GM19043 (cell line): ENCODE measurements around the gene CDC42BPA.

Source experiments
- ATAC-seq: cut with Tn5 transposase; IDR thresholded peaks from one replicate; pipeline ENCODE4 v1.9.1; 2021; ENCODE audit warnings: low read depth; ENCODE audit not compliant: unreplicated experiment

Gene CDC42BPA

GRCh38 chr1:227215863-227216510, 102.3 kb downstream of the CDC42BPA start:
- ATAC-seq, result no peak

- no peak for ATAC-seq
Observed at GRCh38 chr1:227214207-227214606, 104.1 kb downstream of the CDC42BPA start.

GRCh38 chr1:227213426-227213825, 104.9 kb downstream of the CDC42BPA start:
- no peak for ATAC-seq

DNA sequence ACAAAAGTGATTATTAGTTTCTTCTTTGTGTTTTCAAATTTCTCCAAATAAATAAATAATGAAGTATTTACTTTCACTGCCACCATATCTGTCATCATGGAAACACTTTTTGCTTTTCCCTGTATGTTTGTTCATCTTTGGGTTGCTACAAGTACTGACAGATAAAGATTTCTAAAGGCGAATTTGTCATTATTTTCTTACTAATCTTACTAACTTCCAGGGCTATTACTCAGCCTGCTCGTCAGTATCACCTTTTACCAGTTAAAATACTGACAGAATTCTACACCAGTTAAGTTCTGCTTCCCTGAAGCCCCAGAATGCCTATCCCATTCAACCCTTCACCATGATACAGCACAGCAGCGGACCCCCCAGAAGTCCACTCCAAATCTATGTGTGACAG, 106.1 kb downstream of the CDC42BPA start:
- ATAC-seq, result no peak

- no peak for ATAC-seq
Observed at GRCh38 chr1:227210604-227211003, 107.7 kb downstream of the CDC42BPA start.

GRCh38 chr1:227197064-227197463, 121.2 kb downstream of the CDC42BPA start:
- no peak for ATAC-seq

DNA sequence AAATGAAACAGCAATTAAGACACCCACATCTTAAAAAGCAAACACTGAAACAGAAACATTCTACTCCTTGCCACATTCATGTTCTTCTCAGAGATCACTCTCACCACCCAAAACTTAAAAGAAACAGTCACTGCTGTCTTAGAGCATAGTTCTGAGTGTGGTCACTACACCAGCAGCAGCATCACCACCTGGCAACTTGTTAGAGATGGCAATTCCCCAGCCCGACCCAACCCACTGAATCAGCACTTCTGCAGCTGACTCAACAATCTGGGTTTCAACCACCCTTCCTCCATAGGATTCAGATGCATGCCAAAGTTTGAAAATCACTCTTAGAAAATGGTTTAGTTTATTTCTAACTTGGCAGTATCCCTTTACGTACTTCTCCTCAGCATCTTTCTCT, 126.1 kb downstream of the CDC42BPA start:
- ATAC-seq, result peak; percentile 68

DNA sequence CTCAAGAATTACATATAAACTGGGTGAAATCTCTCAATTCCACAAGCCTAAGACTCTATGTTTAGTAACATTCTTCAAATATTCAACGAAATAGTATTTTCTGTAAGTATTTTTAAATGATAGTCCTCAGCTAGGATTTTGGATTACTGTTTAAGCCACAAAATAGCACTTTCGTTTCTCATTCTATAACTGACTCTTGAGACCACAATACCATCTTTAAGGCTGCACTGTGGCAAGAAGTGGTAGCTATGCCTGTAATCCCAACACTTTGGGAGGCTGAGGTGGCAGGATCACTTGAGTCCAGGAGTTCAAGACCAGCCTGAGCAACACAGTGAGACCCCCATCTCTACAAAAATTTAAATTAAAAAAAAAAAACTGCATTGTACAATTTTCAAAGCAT, 126.7 kb downstream of the CDC42BPA start:
- peak; percentile 62 for ATAC-seq

GRCh38 chr1:227190321-227190720, 128.0 kb downstream of the CDC42BPA start:
- ATAC-seq, result no peak

- no peak for ATAC-seq
Observed at GRCh38 chr1:227185291-227185690, 133.0 kb downstream of the CDC42BPA start.

- ATAC-seq, result no peak
Observed at GRCh38 chr1:227182012-227182411, 136.3 kb downstream of the CDC42BPA start.

DNA sequence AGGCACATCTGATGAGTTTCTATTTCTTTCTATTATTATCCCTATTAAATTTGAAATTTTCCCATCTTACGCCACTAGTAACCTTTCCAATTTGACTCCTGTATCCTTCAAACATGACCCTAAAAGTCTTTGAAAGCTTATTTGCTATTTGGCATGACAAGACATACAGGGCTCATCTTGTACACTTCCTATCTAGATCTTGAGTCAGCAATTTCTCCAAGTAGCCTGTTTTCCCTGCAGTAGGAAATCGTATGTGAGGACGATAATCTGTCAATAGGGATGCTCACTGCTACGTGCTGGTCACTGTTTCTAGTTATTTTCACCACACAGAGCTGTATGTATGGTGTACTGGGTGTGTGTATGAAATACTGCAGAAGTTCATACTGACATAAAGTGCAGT, 142.7 kb downstream of the CDC42BPA start:
- ATAC-seq, result no peak

DNA sequence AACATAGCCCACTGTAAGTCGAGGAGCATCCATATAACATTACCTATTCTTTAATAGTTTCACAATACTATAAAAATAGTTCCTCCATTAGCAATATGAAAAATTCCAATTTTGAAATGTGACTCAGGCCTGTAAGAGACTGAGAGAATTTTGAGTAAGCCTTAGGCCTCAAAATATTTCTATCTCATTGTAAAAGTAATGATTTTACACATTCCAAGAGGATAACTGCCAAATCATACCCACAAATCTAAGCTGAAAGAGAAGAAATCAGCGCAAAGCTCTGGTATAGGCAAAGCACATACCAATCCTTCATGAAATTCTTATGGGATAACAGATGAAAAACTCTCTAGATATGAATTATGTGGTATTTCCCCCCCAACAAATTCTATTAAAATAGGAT, 144.1 kb downstream of the CDC42BPA start:
- ATAC-seq, result no peak

DNA sequence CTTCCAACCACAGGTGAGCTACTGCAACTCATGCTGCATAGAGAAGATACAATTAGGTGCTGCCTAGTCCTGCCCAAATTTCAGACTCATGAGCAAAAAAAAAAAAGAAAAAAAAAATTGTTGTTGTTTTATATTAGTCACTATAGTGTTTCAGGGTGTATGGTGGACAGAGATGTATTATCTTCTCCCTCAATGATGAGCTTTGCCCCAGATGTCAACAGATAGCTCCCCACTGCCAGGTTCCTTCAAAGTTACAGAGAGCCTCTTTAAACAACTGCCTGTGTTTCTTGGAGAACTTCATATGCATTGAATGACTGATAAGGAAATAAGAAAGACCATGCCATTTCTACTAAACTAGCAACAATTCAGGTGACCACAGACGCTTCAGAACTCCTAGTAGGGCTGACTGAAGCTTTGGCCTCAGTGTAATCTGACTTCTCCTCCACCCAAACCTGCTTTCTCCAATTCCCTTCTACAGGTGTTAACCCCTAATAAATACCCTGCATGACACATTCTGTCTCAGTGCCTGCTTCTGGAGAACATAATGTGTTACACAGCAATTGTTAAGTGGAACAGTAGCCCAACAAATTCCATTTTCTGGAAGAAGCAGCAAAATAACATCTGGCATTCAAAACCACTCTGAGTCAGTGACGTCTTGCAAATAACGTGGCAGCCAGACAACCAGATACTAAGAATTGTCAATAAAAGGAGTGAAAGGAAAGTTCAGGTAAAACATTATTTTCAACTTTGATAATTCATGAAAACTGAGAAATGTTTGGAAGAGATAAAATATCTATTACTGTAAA, 147.7 kb downstream of the CDC42BPA start:
- no peak for ATAC-seq

DNA sequence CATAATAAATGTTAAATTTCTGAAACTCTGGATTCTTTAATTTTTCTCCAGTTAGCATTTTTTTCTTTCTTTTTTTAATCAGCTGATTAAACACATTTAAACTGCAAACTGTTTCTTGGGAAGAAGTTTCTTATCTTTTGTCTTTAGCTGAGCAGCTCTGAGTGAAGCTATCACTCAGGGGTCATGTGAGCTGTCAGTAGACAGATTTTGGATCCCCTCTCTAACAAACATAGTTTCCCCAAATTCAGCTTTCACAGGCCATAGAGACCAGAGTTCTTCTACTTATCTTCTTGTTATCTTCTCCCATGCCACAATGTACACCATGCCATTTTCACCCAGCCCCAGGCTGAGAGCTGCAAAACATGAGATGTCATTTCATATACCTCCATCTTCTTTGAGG, 148.9 kb downstream of the CDC42BPA start:
- no peak for ATAC-seq

- no peak for ATAC-seq
Observed at GRCh38 chr1:227167276-227168101, 150.8 kb downstream of the CDC42BPA start.

- ATAC-seq, result no peak
Observed at GRCh38 chr1:227166559-227166958, 151.7 kb downstream of the CDC42BPA start.

GRCh38 chr1:227161470-227161869, 156.8 kb downstream of the CDC42BPA start:
- ATAC-seq, result no peak

GRCh38 chr1:227156520-227156919, 161.8 kb downstream of the CDC42BPA start:
- no peak for ATAC-seq

GRCh38 chr1:227155688-227156087, 162.6 kb downstream of the CDC42BPA start:
- ATAC-seq, result no peak

- ATAC-seq, result no peak
Observed at GRCh38 chr1:227155004-227155403, 163.3 kb downstream of the CDC42BPA start.
